NCI-H524 treated with DMSO at 0.1 percent for 48 hours (cell line): Measurements from ENCODE around the gene WDR37.
"Not testable (repeated sequence)": the region's sequence is repeated elsewhere in the genome, so short reads cannot be mapped to it uniquely, and the experiment has no call there.

Experiments
- DNase-seq: peaks from one replicate; lab custom pipeline; 2025; lab: John Stamatoyannopoulos, UW

WDR37 gene

GRCh38 chr10:1153805-1154351, 97.7 kb downstream of the WDR37 start:
- no peak for DNase-seq

- no peak for DNase-seq
These were observed 98.5 kb downstream of the WDR37 start for GRCh38 chr10:1154531-1155295.

- DNase-seq = no peak
These were observed 99.8 kb downstream of the WDR37 start for GRCh38 chr10:1155791-1156615.

- DNase-seq = no peak
These were observed 100.4 kb downstream of the WDR37 start for GRCh38 chr10:1156616-1156886.

- DNase-seq = no peak
These were observed 100.9 kb downstream of the WDR37 start for GRCh38 chr10:1156921-1157614.

GRCh38 chr10:1157615-1157933, 101.4 kb downstream of the WDR37 start:
- no peak for DNase-seq

GRCh38 chr10:1158066-1158465, 101.9 kb downstream of the WDR37 start:
- no peak for DNase-seq

- not testable (repeated sequence) for DNase-seq
These were observed 102.4 kb downstream of the WDR37 start for GRCh38 chr10:1158536-1158935.

GRCh38 chr10:1159131-1160061, 103.2 kb downstream of the WDR37 start:
- no peak for DNase-seq

- no peak for DNase-seq
These were observed 104.6 kb downstream of the WDR37 start for GRCh38 chr10:1160561-1161314.

- DNase-seq = not testable (repeated sequence)
These were observed 105.1 kb downstream of the WDR37 start for GRCh38 chr10:1161315-1161673.

- no peak for DNase-seq
These were observed 106.5 kb downstream of the WDR37 start for GRCh38 chr10:1162481-1163203.

- no peak for DNase-seq
These were observed 107.0 kb downstream of the WDR37 start for GRCh38 chr10:1163204-1163660.

- no peak for DNase-seq
These were observed 107.6 kb downstream of the WDR37 start for GRCh38 chr10:1163831-1164230.

GRCh38 chr10:1166101-1166827, 110.1 kb downstream of the WDR37 start:
- no peak for DNase-seq

GRCh38 chr10:1166828-1167275, 110.7 kb downstream of the WDR37 start:
- DNase-seq = no peak

GRCh38 chr10:1168763-1169162, 112.6 kb downstream of the WDR37 start:
- no peak for DNase-seq

GRCh38 chr10:1169186-1169885, 113.2 kb downstream of the WDR37 start:
- DNase-seq = no peak
